Measurements from ENCODE around the gene C10orf90. TPM values are rescaled to one million over a fixed set of nuclear protein-coding genes. Genes with fewer than 3 reads are reported as not detected.

The C10orf90 gene, protein sequence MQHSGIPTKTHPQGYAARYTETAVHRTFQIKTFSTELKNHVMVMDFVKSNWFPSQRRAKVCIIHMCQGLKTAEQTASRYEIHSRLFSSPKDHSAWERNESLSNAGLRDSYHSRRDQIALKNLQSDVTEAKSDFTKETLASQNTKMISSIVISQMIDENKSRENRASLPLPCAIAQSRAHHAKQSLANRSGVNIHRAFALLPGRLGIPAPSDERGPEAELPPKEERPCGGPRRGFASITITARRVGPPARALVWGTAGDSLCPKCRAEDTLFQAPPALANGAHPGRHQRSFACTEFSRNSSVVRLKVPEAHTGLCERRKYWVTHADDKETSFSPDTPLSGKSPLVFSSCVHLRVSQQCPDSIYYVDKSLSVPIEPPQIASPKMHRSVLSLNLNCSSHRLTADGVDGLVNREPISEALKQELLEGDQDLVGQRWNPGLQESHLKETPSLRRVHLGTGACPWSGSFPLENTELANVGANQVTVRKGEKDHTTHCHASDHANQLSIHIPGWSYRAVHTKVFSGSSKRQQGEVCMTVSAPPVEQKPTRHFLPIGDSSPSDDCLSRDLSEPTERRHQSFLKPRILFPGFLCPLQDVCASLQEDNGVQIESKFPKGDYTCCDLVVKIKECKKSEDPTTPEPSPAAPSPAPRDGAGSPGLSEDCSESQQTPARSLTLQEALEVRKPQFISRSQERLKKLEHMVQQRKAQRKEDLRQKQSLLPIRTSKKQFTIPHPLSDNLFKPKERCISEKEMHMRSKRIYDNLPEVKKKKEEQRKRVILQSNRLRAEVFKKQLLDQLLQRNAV
- 1.0 and 2.7 TPM in 2 replicates for total RNA-seq (2014; rRNA removed)
- polyA plus RNA-seq (2012) = 0.39 TPM

- no peak for DNase-seq (ENCODE audit: low read depth)
Measured at GRCh38 chr10:126670056-126670894, at the start of gene C10orf90. Gene C10orf90, minus strand, starts transcription at chr10:126670693. Its CDS starts 213 bp downstream, at chr10:126670480.

DNA sequence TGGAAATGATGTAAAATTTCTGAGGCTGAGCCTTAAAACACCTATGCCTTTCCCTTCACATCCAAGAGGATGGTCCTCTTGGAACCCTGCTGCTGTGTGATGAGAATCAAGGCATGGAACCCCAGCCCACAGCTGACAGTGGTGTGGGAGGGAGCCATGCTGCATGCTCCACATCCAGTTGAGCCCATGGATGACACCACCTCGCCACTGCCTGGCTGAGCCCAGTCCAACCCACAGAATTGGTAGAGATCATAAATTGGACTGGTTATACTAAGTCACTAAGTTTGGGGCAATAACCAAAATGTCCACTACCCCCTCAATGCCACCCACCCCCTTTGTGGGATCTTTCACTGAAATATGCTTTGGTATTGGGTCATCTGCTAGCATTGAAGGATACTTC is 45.9 kb upstream of the C10orf90 start:
- no peak for DNase-seq (ENCODE audit: low read depth)

DNA sequence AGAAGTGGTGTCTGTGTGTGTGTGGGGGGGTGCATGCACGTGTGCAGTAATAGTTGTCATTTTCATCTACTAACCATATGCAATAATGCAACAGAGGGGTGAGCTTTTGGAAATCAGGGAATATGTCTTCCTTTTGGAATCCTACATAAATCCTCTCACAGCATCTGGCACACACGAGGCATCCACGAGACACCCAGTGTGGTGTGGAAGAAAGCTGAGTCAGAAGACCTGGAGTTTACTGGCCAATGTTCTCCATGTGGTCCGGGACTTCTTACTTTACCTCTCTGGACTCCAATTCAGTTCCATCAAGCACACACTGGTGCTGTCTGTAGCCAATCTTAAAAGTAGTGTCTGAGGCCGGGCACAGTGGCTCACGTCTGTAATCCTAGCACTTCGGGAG is 43.1 kb upstream of the C10orf90 start:
- no peak for DNase-seq (ENCODE audit: low read depth)

DNA sequence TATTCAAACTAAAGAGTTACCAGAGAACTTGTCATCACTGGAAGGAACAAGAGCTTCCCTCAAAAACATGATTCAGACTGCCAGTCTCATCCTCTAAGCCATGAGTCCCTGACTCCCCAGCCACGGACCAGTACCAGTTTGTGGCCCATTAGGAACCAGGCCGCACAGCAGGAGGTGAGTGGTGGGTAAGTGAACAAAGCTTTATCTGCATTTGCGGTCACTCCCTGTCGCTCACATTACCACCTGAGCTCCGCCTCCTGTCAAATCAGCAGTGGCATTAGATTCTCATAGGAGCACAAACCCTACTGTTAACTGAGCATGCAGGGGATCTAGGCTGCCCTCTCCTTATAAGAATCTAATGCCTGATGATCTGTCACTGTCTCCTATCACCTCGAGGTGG is 42.2 kb upstream of the C10orf90 start:
- no peak for DNase-seq (ENCODE audit: low read depth)

GRCh38 chr10:126705951-126706565 is 35.6 kb upstream of the C10orf90 start:
- DNase-seq (ENCODE audit: low read depth) = peak; percentile 51

GRCh38 chr10:126705131-126705530 is 34.6 kb upstream of the C10orf90 start:
- DNase-seq (ENCODE audit: low read depth) = no peak

DNA sequence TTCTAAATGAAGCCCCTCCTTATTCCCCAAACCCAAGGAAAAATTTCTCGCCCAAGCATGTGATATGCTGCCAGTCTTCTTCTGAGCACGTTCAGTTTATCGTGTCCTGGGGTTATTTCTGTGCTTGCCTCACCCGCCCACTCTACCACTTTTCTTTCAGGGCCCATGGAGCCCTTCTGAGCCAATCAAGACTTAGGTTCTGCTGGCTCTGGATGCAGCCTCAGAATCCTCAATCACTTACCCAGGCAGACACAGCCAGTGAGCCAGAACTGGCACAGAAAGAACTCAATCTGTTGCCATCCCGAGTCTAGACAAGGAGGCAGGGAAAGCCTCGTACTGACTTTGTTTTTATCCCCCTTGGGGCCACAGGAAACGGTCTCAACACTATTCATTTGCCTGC is 34.2 kb upstream of the C10orf90 start:
- DNase-seq (ENCODE audit: low read depth) = no peak

- DNase-seq (ENCODE audit: low read depth) = peak; percentile 98
Measured at GRCh38 chr10:126702181-126702580, 31.7 kb upstream of the C10orf90 start.

DNA sequence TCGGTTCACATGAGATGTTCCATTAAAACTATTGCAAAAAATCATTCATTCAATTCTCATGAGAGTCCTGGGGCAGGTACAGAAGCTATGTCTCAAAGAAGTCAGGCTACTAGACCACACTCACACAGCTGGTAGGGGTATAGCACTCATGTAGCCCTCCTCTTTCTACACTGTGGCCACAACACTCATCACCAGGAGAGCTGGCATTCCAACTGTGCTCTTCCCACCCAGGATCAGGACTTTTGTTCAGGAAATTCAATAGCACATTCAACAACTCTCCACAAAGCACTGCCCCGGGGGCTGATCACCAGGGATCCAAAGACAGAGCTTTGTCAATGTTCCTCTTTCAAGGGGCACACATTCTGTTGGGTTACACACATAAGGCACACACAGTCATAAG is 31.0 kb upstream of the C10orf90 start:
- DNase-seq (ENCODE audit: low read depth) = peak; percentile 63

- peak; percentile 52 for DNase-seq (ENCODE audit: low read depth)
Measured at GRCh38 chr10:126696684-126697083, 26.2 kb upstream of the C10orf90 start.

GRCh38 chr10:126691456-126691855 is 21.0 kb upstream of the C10orf90 start:
- DNase-seq (ENCODE audit: low read depth) = no peak

DNA sequence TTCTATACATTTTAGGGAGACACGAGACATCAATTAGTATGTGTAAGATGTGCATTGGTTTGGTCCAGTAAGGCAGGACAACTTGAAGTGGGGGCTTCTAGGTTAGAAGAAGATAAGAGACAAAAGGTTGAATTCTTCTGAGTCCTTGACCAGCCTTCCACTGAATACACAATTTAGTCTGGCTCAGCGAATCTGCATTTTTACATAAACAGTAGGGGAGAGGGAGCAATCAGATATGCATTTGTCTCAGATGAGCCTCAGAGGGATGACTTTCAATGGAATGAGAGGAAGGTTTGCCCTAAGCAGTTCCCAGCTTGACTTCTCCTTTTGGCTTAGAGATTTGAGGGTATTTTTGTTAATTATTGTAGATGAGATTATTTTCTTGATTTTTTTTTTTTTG is 20.0 kb upstream of the C10orf90 start:
- DNase-seq (ENCODE audit: low read depth) = no peak

DNA sequence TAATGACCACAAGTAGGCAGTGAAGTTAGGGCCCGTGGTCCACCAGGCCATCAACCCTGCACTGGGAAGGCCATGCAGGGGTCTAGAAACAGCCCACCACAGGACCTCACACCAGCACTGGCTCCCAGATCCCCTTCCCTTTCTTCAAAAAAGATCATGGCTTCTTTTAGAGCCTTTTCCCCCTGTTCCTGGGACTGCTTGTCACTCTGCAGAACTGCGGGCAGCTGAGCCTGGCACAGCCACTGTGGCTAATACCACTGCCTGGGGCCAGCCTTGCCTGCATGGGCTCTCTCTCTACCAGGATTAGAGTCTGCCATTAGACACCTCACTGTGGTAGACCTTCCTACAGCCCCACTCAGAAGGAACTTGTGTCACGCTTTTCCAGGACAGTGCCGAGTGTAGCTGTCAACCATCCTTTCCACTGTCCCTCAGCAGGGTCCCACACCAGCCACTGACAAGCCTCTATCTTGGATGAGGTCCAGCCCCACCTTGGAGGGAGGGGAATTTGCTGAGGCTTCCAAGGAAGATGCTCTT is 19.0 kb upstream of the C10orf90 start:
- DNase-seq (ENCODE audit: low read depth) = no peak

- no peak for DNase-seq (ENCODE audit: low read depth)
Measured at GRCh38 chr10:126687121-126687606, 16.7 kb upstream of the C10orf90 start.

- DNase-seq (ENCODE audit: low read depth) = no peak
Measured at GRCh38 chr10:126686719-126687118, 16.2 kb upstream of the C10orf90 start.

- DNase-seq (ENCODE audit: low read depth) = peak; percentile 37
Measured at GRCh38 chr10:126686268-126686667, 15.8 kb upstream of the C10orf90 start.

GRCh38 chr10:126685756-126686155 is 15.3 kb upstream of the C10orf90 start:
- no peak for DNase-seq (ENCODE audit: low read depth)

GRCh38 chr10:126684171-126684745 is 13.8 kb upstream of the C10orf90 start:
- DNase-seq (ENCODE audit: low read depth) = peak; percentile 70

DNA sequence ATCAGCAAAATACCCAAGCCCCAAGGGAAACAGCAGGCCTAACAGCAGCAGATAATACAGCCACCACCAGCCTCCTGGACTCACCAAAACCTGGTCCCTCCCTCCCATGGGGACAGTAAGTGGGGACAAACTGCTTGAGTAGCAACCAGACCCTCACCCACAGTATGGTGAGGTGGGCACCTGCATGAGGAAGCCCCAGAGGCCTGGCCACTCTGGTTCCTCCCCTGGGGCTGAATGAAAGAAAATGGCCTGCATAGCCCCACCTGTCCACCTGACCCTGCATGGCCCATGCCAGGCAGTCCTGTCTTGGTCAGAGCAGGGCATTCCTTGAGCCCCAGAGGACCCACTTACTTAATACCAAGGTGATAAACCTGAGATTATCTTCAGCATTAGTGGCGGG is 13.0 kb upstream of the C10orf90 start:
- DNase-seq (ENCODE audit: low read depth) = no peak

DNA sequence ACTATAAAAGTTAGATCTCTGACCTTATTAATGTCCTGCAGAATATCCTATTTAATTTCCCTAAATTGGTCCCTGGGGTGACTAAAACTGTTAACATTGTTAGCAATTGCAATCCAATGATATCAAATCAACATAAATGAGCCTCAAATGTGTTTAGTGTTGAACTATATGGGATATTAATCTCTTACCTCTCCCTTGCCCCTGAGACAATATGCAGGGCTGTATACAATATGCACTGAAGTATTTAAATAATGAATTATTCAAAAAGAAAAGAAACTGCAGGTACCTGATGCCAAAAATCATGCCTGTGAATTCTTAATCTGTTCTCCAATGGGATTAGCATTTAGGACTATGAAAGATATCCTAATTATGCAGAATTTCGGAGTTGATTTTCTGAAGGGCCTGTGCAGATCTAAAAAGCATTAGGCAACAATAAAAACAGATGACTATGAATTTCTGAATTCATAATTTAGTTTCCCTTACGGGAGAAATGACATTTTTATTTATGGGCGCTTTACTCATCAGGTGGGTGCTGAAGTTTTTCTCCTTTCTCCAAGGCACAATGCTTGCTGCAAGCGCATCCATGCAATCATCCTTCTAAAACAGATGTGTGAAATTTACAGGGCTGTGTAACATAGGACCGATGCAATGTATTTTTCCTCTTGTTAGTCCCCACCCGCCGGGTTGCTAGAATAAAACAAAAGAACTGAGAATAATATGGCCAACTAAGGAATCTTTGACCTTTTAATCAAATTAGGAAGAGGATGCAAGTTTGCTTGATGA is 5.4 kb upstream of the C10orf90 start:
- no peak for DNase-seq (ENCODE audit: low read depth)
